HPDE6-E6E7 (cell line): Measurements from ENCODE around the gene IL5RA.

Source experiments
- DNase-seq: peaks from one replicate; pipeline ENCODE4 v3.0.0; 2011; ENCODE audit warnings: missing footprints; ENCODE audit errors: extremely low spot score

IL5RA gene, protein sequence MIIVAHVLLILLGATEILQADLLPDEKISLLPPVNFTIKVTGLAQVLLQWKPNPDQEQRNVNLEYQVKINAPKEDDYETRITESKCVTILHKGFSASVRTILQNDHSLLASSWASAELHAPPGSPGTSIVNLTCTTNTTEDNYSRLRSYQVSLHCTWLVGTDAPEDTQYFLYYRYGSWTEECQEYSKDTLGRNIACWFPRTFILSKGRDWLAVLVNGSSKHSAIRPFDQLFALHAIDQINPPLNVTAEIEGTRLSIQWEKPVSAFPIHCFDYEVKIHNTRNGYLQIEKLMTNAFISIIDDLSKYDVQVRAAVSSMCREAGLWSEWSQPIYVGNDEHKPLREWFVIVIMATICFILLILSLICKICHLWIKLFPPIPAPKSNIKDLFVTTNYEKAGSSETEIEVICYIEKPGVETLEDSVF

DNA sequence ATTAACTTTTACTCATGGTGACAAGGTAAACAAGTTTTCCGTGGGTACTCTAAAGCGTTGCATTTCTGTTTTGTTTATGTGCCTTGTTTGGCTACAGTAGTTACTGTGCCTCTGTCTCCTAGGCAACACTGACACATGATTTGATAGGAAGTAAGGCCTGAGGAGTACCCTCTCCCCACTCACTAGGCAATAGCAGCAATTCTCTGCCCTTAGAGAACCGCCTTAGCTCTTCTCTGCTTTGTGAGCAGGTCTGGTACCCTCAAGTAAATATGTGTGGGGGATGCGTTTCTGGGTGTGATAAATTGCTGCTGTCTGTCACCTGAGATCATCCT lies at the start of gene IL5RA:
TSS of gene IL5RA (minus strand) at position 76 of the 332 bp plus-strand sequence. CDS start 5,390 bp downstream, outside the sequence.
- no peak for DNase-seq

GRCh38 chr3:3157484-3157883 lies 47.3 kb upstream of the IL5RA start:
- no peak for DNase-seq

DNA sequence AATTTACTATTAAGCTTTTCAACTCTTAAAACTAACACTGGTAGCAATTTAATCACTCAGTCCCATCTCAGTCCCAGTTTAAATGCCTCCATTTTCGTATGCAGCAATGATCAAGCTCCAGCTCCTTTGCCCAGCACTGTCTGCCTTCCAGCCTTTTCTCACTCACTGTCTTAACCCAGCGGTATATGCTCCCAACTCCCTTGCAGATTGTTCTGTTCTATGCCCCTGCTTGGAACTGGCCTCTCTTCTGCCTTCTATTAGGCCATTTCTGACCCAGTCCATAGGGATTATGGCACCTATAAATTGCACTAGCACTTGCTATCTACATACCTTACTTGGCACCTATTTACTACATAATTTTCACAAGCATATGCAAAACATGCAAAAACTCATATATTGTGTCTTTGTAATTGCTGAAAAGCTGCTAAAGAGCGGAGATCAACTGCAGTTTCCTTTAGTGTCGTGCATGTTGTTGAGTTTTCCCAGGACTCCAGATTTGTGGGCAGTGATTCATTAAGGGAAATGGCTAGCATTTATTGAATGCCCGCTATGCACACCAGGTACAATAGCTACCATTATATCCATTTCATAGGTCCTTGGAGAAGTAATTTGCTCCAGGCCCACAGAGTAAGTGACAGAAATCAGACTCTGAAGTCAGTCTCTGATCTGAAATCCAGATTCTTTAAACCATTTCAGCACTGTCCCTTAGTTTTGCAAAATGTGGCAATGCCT lies 44.9 kb upstream of the IL5RA start:
- DNase-seq, result no peak

DNA sequence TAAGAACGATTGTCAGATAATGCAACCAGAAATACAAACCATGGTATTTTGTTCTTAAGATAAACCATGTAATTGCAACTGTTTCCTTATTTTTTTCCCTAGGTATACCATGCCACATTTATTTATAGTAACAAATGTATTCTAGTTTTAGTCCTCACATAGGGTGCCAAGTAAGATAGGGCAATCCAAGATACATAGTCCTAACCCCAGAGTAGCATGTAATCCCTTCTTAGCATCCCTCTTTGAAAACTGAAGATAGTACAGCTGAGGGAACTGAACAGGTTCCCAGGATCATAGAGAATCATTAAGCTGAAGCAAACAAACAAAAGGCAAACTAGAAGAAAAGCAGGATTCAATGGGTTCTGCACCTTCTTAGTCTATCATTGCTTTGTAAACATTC lies 41.3 kb upstream of the IL5RA start:
- no peak for DNase-seq

DNA sequence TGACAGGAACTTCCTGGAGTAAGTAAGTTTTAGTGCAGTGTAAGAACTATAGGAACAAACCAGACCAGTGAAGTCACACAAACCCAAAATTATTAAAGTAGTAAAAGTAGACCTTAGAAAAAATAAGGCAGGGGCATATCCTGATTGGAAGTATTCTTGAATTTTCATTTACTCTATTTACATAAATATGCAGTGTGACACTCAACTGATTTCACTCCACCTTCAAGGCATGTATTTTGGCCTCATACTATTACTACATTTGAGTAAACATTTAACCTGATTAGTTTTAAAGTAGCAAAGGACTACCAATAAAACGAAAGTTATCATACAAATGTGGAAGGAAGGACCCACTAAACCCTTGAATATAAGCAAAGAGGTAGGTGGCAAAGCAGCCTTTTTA lies 39.4 kb upstream of the IL5RA start:
- DNase-seq, result no peak

DNA sequence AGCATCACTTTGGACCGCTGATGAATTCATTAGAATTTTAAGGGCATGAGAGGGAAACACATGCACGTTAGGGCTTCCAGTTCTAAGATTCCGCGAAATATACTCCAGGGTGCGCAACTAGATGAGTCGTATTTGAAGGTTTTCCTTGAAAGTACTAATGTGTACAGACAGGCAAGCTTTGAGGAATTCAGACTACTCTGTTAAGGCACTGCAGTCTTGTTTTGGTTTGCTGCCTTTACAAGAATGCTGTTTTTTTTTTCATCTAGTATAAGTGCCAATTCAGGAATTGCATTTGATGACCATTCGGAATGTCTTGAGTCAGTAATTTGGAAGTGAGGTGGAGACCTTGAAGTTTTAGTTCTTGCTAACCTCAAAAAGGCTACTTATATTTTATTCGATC lies 35.7 kb upstream of the IL5RA start:
- no peak for DNase-seq

GRCh38 chr3:3141939-3142338 lies 31.8 kb upstream of the IL5RA start:
- DNase-seq, result no peak

- no peak for DNase-seq
Measured at GRCh38 chr3:3137526-3137925, 27.4 kb upstream of the IL5RA start.

GRCh38 chr3:3134750-3135448 lies 24.7 kb upstream of the IL5RA start:
- no peak for DNase-seq

- no peak for DNase-seq
Measured at GRCh38 chr3:3133500-3133899, 23.3 kb upstream of the IL5RA start.

GRCh38 chr3:3129579-3129978 lies 19.4 kb upstream of the IL5RA start:
- DNase-seq, result no peak

GRCh38 chr3:3127432-3128010 lies 17.3 kb upstream of the IL5RA start:
- DNase-seq, result peak; percentile 1

DNA sequence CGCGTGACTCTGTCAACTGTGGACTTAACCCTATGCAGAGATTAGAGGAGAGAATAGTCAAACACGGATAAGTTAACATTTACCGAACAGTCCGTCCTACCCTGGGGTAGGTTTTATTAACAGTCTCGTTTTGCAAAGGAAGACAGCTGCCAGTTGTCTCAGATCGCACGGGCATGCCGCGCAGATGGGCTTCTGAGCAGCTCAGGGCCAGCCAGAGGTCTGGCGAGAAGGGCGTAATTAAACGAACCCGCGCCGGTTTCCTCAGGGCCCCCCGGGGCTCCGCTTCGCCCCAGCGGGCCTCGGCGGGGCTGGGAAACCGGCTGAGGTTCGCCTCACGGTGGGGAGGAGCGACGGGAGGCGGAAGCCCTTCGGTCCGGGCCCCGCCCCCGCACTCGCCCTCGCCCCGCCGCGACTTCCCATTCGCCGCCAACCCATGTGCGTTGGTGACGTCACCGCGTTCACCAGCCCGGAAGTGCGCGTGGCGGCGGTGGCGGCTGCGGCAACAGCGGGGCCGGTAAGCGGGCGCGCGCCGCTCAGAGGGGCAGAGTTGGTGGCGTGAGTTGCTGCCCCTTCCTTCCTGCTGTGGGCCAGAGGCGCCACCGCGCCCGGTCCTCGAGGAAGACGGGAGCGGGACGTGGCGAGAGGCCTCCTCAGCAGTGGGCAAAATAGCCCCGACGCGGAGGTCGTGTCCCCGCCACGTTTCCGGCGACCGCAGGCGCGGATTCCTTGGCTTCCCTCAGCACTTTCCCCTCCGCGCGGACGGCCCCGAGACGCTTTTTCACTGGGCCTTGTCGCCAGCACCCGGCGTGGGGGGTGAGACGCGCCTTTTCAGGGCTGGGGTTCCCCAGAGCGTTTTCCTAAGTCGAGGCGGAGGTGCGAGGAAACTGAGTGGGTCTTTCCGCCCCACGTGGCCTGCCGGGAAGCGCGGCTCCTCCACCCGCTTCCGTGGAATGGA lies 16.6 kb upstream of the IL5RA start, which contains the start of gene TRNT1:
TSS of gene TRNT1 (plus strand) at position 464 of the 955 bp plus-strand sequence. CDS start 2,101 bp downstream, outside the sequence.
- peak; percentile 59 for DNase-seq

DNA sequence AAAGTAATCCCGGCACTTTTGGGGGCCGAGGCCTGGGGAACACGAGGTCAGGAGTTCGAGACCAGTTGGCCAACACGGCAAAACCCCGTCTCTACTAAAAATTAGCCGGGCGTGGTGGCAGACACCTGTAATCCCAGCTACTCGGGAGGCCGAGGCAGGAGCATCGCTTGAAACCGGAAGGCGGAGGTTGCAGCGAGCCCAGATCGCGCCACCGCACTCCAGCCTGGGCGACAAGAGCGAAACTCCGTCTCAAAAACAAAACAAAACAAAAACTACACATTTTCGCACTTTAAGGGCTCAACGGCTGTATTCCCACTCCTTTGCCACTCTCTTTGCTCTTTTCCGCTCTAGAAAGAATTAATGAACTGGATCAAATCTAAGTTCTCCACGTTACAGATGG lies 15.8 kb upstream of the IL5RA start:
- DNase-seq, result no peak

DNA sequence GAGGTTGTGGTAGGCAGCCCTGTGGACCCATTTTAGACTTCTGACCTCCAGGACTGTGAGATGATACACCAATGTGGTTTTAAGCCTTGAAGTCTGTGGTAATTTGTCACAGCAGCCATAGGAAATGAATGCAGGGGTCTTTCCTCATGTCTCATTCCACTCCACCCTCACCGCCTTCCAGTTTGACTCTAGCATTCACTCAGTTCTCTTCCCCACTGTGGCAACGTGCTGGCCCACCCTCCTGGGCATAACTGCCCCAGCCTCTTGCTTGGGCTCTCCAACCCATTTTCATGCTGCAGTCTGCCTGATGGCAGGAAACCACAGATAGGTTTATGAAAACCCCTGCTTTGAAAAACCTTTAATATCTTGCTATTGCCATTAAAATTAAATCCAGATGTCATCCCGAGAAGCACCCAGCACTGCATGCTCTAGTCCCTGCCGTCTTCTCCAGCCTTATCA lies 9.2 kb upstream of the IL5RA start:
- DNase-seq, result no peak

- no peak for DNase-seq
Measured at GRCh38 chr3:3117651-3118050, 7.5 kb upstream of the IL5RA start.

- DNase-seq, result no peak
Measured at GRCh38 chr3:3113042-3113709, 3.0 kb upstream of the IL5RA start.

- no peak for DNase-seq
Measured at GRCh38 chr3:3110749-3111361, 681 bp upstream of the IL5RA start.

DNA sequence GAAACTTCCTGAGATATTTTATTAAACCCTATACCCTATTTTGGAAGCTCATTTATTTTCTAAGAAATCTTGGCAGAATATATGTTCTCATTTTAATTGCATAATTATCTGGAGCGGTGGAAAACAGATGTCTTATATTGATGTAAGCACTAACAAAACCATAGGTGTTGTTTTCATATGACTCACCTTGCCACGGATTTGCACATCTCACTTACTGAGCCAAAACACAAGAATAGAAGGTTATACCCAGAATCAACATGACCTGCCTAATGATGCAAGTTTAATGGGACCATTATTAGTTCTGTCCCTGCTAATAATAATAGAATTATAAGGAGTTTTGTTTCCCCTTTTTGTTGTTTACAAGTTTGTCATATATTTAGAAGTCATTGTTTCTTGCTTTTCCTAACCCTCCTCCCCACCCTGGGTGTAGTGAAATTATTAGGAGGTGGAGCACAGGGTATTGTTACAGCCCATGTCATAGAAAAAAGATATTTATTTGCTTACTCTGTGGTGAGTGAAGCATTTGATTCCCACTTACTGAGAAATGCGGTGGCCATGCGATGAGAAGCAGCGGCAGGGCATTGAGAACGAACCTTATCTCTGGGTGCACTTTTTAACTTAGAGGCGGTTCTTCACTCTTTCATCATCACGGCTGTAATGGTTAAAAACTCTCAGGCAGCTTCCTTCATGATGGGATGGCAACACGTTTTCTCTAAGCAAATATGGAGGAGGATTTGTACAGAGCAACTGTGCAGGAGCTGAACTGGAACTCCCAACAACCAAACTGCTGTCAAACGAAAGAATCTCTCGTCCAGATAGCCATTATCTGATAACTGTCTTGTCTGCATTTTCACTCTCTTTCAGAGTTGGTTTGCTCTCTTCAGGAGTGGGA lies 521 bp downstream of the IL5RA start:
- DNase-seq, result no peak
